Activated CD4-positive, CD25-positive, alpha-beta regulatory T cell (primary cell): ENCODE data around the gene OTOF.
A peak's percentile ranks its signal among the peaks of the same experiment; 100 is the strongest.

Experiments used
- DNase-seq, 4 experiments: peaks; one replicate each; lab custom pipeline; 2025; lab: John Stamatoyannopoulos, UW

OTOF gene

GRCh38 chr2:26477911-26478253 is at the start of gene OTOF:
TSS of gene OTOF (minus strand) at chr2:26478124.
- no peak for DNase-seq

GRCh38 chr2:26526589-26526988 is 48.7 kb upstream of the OTOF start:
- no peak for DNase-seq

- no peak for DNase-seq
Observed at GRCh38 chr2:26526105-26526504, 48.2 kb upstream of the OTOF start.

- no peak for DNase-seq
Observed at GRCh38 chr2:26523750-26524149, 45.8 kb upstream of the OTOF start.

GRCh38 chr2:26522751-26523171 is 44.8 kb upstream of the OTOF start:
- no peak for DNase-seq

- DNase-seq = no peak
Observed at GRCh38 chr2:26522325-26522724, 44.4 kb upstream of the OTOF start.

GRCh38 chr2:26521913-26522180 is 43.9 kb upstream of the OTOF start:
- no peak for DNase-seq

GRCh38 chr2:26521054-26521912 is 43.4 kb upstream of the OTOF start:
- DNase-seq = no peak

- no peak for DNase-seq
Observed at GRCh38 chr2:26520148-26520449, 42.2 kb upstream of the OTOF start.

- no peak for DNase-seq
Observed at GRCh38 chr2:26519396-26520147, 41.6 kb upstream of the OTOF start.

GRCh38 chr2:26516781-26517180 is 38.9 kb upstream of the OTOF start:
- DNase-seq = no peak

GRCh38 chr2:26516246-26516645 is 38.3 kb upstream of the OTOF start:
- no peak for DNase-seq

GRCh38 chr2:26515771-26516170 is 37.8 kb upstream of the OTOF start:
- no peak for DNase-seq

- DNase-seq = no peak
Observed at GRCh38 chr2:26514045-26514444, 36.1 kb upstream of the OTOF start.

GRCh38 chr2:26513261-26513660 is 35.3 kb upstream of the OTOF start:
- DNase-seq = no peak

- DNase-seq = no peak
Observed at GRCh38 chr2:26511466-26511865, 33.5 kb upstream of the OTOF start.

- no peak for DNase-seq
Observed at GRCh38 chr2:26510344-26510973, 32.5 kb upstream of the OTOF start.

GRCh38 chr2:26509141-26509540 is 31.2 kb upstream of the OTOF start:
- DNase-seq = no peak

- DNase-seq = no peak
Observed at GRCh38 chr2:26507932-26508331, 30.0 kb upstream of the OTOF start.

- DNase-seq = no peak
Observed at GRCh38 chr2:26507088-26507487, 29.2 kb upstream of the OTOF start.

- DNase-seq = no peak
Observed at GRCh38 chr2:26506279-26506678, 28.4 kb upstream of the OTOF start.

GRCh38 chr2:26504002-26504401 is 26.1 kb upstream of the OTOF start:
- DNase-seq = no peak

- DNase-seq = peak; percentile 38 to 68 (median 56)
Observed at GRCh38 chr2:26503231-26503880, 25.4 kb upstream of the OTOF start.
